ENCODE data around the gene PRAMEF4.
"Not testable (repeated sequence)": the region's sequence is repeated elsewhere in the genome, so short reads cannot be mapped to it uniquely, and the experiment has no call there.

PRAMEF4 gene

DNA sequence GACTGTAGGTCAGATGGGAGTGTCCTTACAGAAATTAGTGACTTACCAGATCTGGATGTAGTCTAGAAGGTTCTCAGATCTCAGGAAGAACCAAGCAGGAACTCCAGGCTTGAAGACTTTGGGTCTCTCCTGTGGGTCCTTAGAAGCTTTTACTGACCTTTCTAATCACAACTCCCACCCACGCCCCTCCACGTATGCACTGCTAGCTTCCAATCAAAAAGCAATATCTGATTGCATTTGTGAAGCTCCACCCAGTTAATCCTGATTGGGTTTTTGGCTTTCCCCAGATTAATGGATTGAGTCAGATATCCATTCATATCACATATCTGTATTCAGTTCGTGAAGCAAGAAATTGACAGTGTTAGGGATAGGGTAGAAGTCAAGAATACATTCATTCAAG lies at the start of gene PRAMEF4:
Gene PRAMEF4 (minus strand): TSS at position 101 of the 400 bp plus-strand sequence. CDS start 2,807 bp downstream, outside the sequence.
- not testable (repeated sequence) for DNase-seq

GRCh38 chr1:12924368-12924767 lies 38.4 kb upstream of the PRAMEF4 start:
- not testable (repeated sequence) for DNase-seq

DNA sequence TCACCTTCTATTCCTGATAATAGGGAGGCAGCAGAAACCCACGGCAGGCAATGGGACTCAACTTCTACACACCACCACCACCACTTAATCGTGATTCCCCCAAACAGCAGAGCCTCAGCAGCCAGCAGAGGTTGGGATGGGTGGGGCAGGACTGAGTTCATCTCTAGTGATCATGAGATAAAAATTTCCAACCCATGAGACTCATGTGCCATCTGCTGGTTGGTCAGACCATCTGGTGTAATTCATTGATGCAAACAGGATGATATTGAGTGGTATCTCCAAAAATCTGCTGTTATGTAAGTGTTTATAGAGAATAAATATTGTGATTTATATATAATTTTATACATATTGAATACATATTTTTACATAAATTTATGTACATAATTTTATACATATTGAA lies 35.7 kb upstream of the PRAMEF4 start:
- not testable (repeated sequence) for DNase-seq

DNA sequence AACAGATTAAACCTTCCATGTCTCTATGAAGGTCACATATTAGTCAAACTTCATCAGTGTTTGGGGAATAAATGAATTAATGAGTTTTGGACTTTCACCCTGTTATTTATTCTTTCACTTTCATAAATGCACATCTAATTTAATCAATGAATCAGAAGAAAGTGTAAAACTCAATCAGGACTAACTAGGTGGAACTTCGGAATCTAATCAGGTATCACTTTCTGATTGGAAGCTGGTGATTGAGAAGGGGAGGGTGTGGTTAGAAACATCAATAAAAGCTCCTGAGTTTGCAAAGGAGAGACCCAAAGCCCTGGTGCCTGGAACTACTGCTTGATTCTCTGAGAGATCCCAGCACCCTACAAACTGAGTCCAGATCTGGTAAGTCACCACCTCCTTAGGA lies 30.3 kb upstream of the PRAMEF4 start, which contains the start of gene PRAMEF7:
Gene PRAMEF7 (plus strand): TSS at position 301 of the 400 bp plus-strand sequence. CDS start 1,083 bp downstream, outside the sequence.
- DNase-seq, result not testable (repeated sequence)

GRCh38 chr1:12903793-12904572 lies 18.0 kb upstream of the PRAMEF4 start:
- DNase-seq, result not testable (repeated sequence)

- DNase-seq, result not testable (repeated sequence)
Observed at GRCh38 chr1:12899186-12899585, 13.2 kb upstream of the PRAMEF4 start.

- not testable (repeated sequence) for DNase-seq
Observed at GRCh38 chr1:12898170-12898569, 12.2 kb upstream of the PRAMEF4 start, which contains the start of gene PRAMEF10. Gene PRAMEF10, minus strand, starts transcription at chr1:12898270. Its CDS starts 2,423 bp downstream, at chr1:12895847.

GRCh38 chr1:12878453-12878852 lies 7.5 kb downstream of the PRAMEF4 start:
- DNase-seq, result not testable (repeated sequence)

DNA sequence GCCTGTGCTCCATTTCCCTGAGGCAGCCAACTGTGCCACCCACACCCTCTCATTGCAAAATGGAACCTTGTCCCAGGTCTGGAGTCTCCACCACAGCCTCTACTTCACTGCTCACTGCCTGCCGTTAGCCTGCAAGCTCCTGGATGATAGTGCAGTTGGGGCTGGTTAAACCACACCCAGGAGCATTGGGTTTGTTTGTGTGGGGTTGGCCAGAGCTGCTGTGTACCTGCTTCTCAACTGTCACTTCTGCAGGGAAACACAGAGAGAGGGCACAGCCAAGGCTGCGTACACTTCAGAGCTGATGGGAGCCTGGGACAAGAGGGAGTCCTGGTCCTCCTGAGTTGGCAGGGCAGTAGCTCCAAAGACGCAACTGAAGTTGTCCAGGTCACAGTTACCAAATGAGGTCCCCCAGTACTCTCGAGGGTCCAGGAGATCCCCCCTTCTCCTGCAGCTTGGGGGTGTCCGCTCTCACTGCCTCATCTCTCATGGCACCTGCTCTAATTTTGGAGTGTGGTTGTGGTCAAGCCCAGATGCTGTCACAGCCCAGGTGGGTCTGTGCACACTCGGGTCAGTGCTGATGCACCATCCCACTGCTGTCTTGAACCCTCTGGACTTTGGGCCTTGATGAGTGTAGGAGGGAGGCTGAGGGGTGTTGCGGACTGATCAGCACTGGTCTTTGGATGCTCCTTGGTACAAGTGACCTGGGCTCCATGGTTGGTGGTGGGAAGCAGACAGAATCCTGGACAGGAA lies 22.7 kb downstream of the PRAMEF4 start:
- not testable (repeated sequence) for DNase-seq

- not testable (repeated sequence) for DNase-seq
Observed at GRCh38 chr1:12856786-12857185, 29.2 kb downstream of the PRAMEF4 start, which contains the start of gene PRAMEF2. Gene PRAMEF2, plus strand, starts transcription at chr1:12857086. Its CDS starts 1,924 bp downstream, at chr1:12859010.

GRCh38 chr1:12851779-12852178 lies 34.2 kb downstream of the PRAMEF4 start:
- DNase-seq, result no peak

- not testable (repeated sequence) for DNase-seq
Observed at GRCh38 chr1:12848620-12849019, 37.4 kb downstream of the PRAMEF4 start, which contains the start of gene HNRNPCL1. Gene HNRNPCL1, minus strand, starts transcription at chr1:12848720. Its CDS starts 431 bp downstream, at chr1:12848289.

DNA sequence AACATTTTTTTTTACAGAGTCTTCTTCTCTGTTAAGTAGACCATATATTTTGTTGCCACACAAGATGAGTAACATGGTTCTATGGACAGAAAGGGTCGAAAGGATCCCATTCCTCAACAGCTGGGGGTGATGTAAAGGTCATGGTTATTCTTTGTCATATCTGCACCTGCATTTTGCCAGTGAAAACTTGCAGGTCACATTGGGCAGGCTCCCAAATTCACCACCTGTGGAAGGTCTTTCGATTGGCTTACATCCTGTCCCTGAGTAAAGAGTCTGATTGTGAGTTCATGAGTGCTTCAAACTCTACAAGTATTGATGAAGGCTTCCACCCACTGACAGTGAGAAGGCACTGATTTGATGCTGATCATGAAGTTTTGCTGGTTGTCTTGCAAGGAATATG lies 52.8 kb downstream of the PRAMEF4 start:
- DNase-seq, result not testable (repeated sequence)

DNA sequence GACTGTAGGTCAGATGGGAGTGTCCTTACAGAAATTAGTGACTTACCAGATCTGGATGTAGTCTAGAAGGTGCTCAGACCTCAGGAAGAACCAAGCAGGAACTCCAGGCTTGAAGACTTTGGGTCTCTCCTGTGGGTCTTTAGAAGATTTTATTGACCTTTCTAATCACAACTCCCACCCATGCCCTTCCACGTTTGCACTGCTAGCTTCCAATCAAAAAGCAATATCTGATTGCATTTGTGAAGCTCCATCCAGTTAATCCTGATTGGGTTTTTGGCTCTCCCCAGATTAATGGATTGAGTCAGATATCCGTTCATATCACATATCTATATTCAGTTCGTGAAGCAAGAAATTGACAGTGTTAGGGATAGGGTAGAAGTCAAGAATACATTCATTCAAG lies 54.7 kb downstream of the PRAMEF4 start, which contains the start of gene PRAMEF11:
Gene PRAMEF11 (minus strand): TSS at position 101 of the 400 bp plus-strand sequence. CDS start 2,621 bp downstream, outside the sequence.
- DNase-seq, result not testable (repeated sequence)
